Uterus (tissue), 2 donors: ENCODE measurements around the gene KCNG1.

Experiments used
- CTCF ChIP-seq, 4 experiments: fragments of 200-600 bp in 2 of 4; fragments of 450-650 bp in 2 of 4; sonication (generic) in 2 of 4; IDR thresholded peaks; one replicate each; pipeline ENCODE4 v1.5.1; 2016 to 2019; ENCODE audit warnings: antibody characterized with exemption in 4 of 4, mild to moderate bottlenecking in 2 of 4, moderate library complexity in 1 of 4
- POLR2A ChIP-seq, 2 donors: fragments of 450-650 bp; IDR thresholded peaks; one replicate each; pipeline ENCODE4 v1.6.1; 2016; ENCODE audit warnings: antibody characterized with exemption in 2 of 2, mild to moderate bottlenecking in 1 of 2, moderate library complexity in 1 of 2

GRCh38 chr20:50983321-50983720 lies 39.6 kb downstream of the KCNG1 start:
- TF ChIP-seq CTCF (IDR thresholded peaks at IDR 0.05) = no peak
- no peak for TF ChIP-seq POLR2A (IDR thresholded peaks at IDR 0.05)
